ENCODE measurements around the gene IMPG1.

The IMPG1 gene

DNA sequence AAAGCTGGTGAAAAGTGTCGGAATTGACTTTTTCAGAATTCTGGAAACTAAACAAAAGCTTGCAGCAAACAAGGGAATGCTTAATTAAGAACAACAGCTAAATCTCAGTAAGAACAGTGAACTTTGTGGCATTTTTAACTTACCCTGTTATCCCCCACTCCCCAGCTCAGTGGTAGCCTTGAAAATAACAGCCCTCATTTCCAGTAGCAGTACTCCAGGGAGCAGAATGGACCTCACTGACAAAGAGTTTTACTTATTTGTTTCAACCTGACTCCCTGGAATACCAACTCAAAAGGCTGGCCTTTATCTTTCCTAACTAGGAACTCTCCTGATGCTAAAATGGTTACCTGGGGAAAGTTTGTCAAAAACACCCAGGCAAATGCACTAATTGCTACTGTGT is 108.9 kb downstream of the IMPG1 start:
- no peak overlapping the region for H4K91ac ChIP-seq (ENCODE audit: low read length)
- H3K4me1 ChIP-seq (ENCODE audit: control insufficient read depth, insufficient read depth, low read depth, low read length): no peaks in the 10 kb centered on the region
- no peak overlapping the region for H2AFZ ChIP-seq (ENCODE audit: low read depth, low read length)
- no peaks in the 10 kb centered on the region for H3K79me1 ChIP-seq (replicated peaks; ENCODE audit: low read length, poor library complexity, severe bottlenecking)
- H2BK15ac ChIP-seq (ENCODE audit: low read depth, poor library complexity, severe bottlenecking): no peak overlapping the region
- no peak overlapping the region for H4K8ac ChIP-seq (ENCODE audit: low read length)
- WGBS: 100% methylated on average over 1 of the region's 1 CpG
- no peak overlapping the region for H3K4me3 ChIP-seq (ENCODE audit: insufficient read depth in 1 of 2, low read depth in 1 of 2, low read length in 2 of 2)
- no peak overlapping the region for H3K27ac ChIP-seq (ENCODE audit: low read length, poor library complexity, severe bottlenecking)
- no peak overlapping the region for H2BK120ac ChIP-seq (ENCODE audit: low read depth, low read length)
- H3K27me3 ChIP-seq (ENCODE audit: control insufficient read depth in 1 of 2, insufficient read depth in 1 of 2, low read length in 2 of 2): no peaks in the 10 kb centered on the region
- H3K4ac ChIP-seq (ENCODE audit: low read depth in 1 of 2, low read length in 2 of 2): no peak overlapping the region
- no peak overlapping the region for H2BK12ac ChIP-seq (ENCODE audit: low read length in 2 of 2)
- H3K9ac ChIP-seq (ENCODE audit: low read length): no peak overlapping the region
- H3K4me2 ChIP-seq (ENCODE audit: low read length, poor library complexity, severe bottlenecking): no peak overlapping the region
- no peak overlapping the region for H3K23ac ChIP-seq (ENCODE audit: low read length in 2 of 2)
- peaks cover 2% of the 10 kb centered on the region for H3K9me3 ChIP-seq (ENCODE audit: control insufficient read depth, low read length)
- no peaks in the 10 kb centered on the region for H3K36me3 ChIP-seq (ENCODE audit: control insufficient read depth in 1 of 2, insufficient read depth in 2 of 2, low read depth in 1 of 2, low read length in 2 of 2)
- DNase-seq: no peak
- no peak overlapping the region for H2BK5ac ChIP-seq (ENCODE audit: low read depth, low read length, poor library complexity, severe bottlenecking)
- H3K18ac ChIP-seq (ENCODE audit: low read depth in 1 of 2, low read length in 2 of 2): no peak overlapping the region
- H2AK5ac ChIP-seq (ENCODE audit: low read length, severe bottlenecking): no peak overlapping the region
- H3K14ac ChIP-seq (ENCODE audit: low read length in 2 of 2): no peak overlapping the region

DNA sequence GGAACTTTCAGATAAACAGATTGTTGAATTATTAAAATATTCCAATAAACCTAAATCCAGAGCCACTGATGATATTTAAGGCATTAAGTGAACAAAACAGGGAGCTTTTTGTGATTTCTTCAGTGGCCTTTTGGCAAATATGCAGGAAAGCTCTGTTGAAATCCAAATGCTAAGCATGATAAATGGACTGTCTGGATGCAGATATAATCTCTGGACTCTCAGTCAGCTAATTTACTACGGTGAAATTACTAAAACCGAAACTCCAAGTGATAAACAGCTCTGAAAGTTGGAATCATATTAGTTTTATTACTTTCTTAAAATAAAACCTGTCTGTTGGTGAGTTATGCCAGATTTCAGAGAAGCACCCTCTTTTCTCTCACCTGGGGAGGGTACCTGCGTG is 120.3 kb downstream of the IMPG1 start:
- Histone ChIP-seq H4K91ac (ENCODE audit: low read length) (no peak overlapping the region), H3K79me1 (replicated peaks; ENCODE audit: low read length, poor library complexity, severe bottlenecking) (no peaks in the 10 kb centered on the region), H3K9me3 (ENCODE audit: control insufficient read depth, low read length) (no peaks in the 10 kb centered on the region), H2AK5ac (ENCODE audit: low read length, severe bottlenecking) (no peak overlapping the region), H3K4me2 (ENCODE audit: low read length, poor library complexity, severe bottlenecking) (no peak overlapping the region), H3K27ac (ENCODE audit: low read length, poor library complexity, severe bottlenecking) (no peak overlapping the region), H3K4ac (ENCODE audit: low read depth in 1 of 2, low read length in 2 of 2) (no peak overlapping the region), H2BK5ac (ENCODE audit: low read depth, low read length, poor library complexity, severe bottlenecking) (no peak overlapping the region), H3K9ac (ENCODE audit: low read length) (no peak overlapping the region), H3K14ac (ENCODE audit: low read length in 2 of 2) (no peak overlapping the region), H3K36me3 (ENCODE audit: control insufficient read depth in 1 of 2, insufficient read depth in 2 of 2, low read depth in 1 of 2, low read length in 2 of 2) (no peaks in the 10 kb centered on the region), H3K18ac (ENCODE audit: low read depth in 1 of 2, low read length in 2 of 2) (no peak overlapping the region), H2BK12ac (ENCODE audit: low read length in 2 of 2) (no peak overlapping the region), H3K4me3 (ENCODE audit: insufficient read depth in 1 of 2, low read depth in 1 of 2, low read length in 2 of 2) (no peak overlapping the region), H3K23ac (ENCODE audit: low read length in 2 of 2) (no peak overlapping the region), H2BK120ac (ENCODE audit: low read depth, low read length) (no peak overlapping the region), H4K8ac (ENCODE audit: low read length) (no peak overlapping the region), H2AFZ (ENCODE audit: low read depth, low read length) (no peak overlapping the region), H2BK15ac (ENCODE audit: low read depth, poor library complexity, severe bottlenecking) (no peak overlapping the region), H3K27me3 (ENCODE audit: control insufficient read depth in 1 of 2, insufficient read depth in 1 of 2, low read length in 2 of 2) (peaks cover 0 to 11% of the 10 kb centered on the region in 2 experiments), H3K4me1 (ENCODE audit: control insufficient read depth, insufficient read depth, low read depth, low read length) (no peaks in the 10 kb centered on the region)
- no peak for DNase-seq
- 55% methylated on average over 2 of the region's 3 CpGs for WGBS

DNA sequence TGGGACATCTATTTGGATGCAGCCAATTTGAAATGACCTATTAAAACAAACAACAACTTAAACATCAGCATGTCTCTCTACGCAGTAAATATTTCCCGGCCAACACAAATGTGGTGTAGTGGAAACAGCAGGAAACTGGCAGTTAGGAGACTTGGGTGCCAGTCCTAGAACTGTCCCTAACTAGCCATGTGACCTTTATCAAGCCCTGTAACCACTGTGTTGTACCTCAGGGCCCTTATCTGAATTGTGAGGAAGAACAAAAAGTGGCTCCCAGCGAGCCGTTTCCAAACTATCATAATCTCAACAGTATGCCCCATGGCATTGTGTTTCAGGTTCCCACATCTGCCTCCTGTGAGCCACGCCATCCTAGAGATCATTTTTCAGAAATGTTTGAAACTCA is 124.5 kb downstream of the IMPG1 start:
- Histone ChIP-seq H3K9me3 (ENCODE audit: control insufficient read depth, low read length) (no peaks in the 10 kb centered on the region), H2BK15ac (ENCODE audit: low read depth, poor library complexity, severe bottlenecking) (no peak overlapping the region), H3K27ac (ENCODE audit: low read length, poor library complexity, severe bottlenecking) (no peak overlapping the region), H3K14ac (ENCODE audit: low read length in 2 of 2) (no peak overlapping the region), H3K18ac (ENCODE audit: low read depth in 1 of 2, low read length in 2 of 2) (no peak overlapping the region), H3K23ac (ENCODE audit: low read length in 2 of 2) (no peak overlapping the region), H3K4me2 (ENCODE audit: low read length, poor library complexity, severe bottlenecking) (no peak overlapping the region), H2BK12ac (ENCODE audit: low read length in 2 of 2) (no peak overlapping the region), H3K4me3 (ENCODE audit: insufficient read depth in 1 of 2, low read depth in 1 of 2, low read length in 2 of 2) (no peak overlapping the region), H2AK5ac (ENCODE audit: low read length, severe bottlenecking) (no peak overlapping the region), H2BK5ac (ENCODE audit: low read depth, low read length, poor library complexity, severe bottlenecking) (no peak overlapping the region), H3K27me3 (ENCODE audit: control insufficient read depth in 1 of 2, insufficient read depth in 1 of 2, low read length in 2 of 2) (peaks cover 10 to 15% of the 10 kb centered on the region in 2 experiments), H3K9ac (ENCODE audit: low read length) (no peak overlapping the region), H3K79me1 (replicated peaks; ENCODE audit: low read length, poor library complexity, severe bottlenecking) (no peaks in the 10 kb centered on the region), H2AFZ (ENCODE audit: low read depth, low read length) (no peak overlapping the region), H4K8ac (ENCODE audit: low read length) (no peak overlapping the region), H2BK120ac (ENCODE audit: low read depth, low read length) (no peak overlapping the region), H3K4ac (ENCODE audit: low read depth in 1 of 2, low read length in 2 of 2) (no peak overlapping the region), H4K91ac (ENCODE audit: low read length) (no peak overlapping the region), H3K4me1 (ENCODE audit: control insufficient read depth, insufficient read depth, low read depth, low read length) (no peaks in the 10 kb centered on the region), H3K36me3 (ENCODE audit: control insufficient read depth in 1 of 2, insufficient read depth in 2 of 2, low read depth in 1 of 2, low read length in 2 of 2) (no peaks in the 10 kb centered on the region)
- WGBS: 91% methylated on average over 5 of the region's 5 CpGs
- DNase-seq: no peak

DNA sequence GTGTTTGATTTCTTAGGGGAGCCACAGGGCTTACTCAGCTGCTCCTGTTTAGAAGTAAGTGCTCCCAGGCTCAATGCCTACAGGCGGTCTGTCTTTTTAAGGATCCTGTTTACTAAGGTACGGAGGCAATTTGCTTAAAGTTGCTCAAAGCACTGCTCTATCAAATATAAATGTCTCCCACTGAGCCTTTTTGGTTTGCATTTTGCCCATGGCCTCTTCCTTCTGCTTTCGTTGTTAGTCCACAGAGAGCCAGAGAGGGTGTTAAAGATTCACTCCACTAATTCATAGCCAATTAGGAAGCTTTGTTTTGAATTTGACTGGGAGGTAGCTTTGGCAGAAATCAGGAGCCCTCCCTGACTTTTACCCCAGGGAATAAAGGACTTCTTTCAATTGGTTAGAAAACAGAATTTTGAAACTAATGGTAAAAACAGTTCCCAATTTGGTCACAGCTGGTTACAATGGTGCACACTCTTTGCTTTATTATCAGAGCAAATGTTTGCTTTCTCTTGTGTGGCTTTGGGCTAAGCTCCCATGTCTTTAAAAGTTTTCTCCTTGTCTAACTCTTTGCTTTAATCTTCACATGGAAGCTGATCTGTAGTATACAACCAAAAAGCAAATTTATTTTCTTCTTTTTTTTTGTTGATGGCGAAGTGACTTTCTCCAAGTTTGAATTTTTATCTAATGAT is 126.2 kb downstream of the IMPG1 start:
- no peak overlapping the region for H3K4me2 ChIP-seq (ENCODE audit: low read length, poor library complexity, severe bottlenecking)
- no peak overlapping the region for H2BK15ac ChIP-seq (ENCODE audit: low read depth, poor library complexity, severe bottlenecking)
- no peak overlapping the region for H3K18ac ChIP-seq (ENCODE audit: low read depth in 1 of 2, low read length in 2 of 2)
- no peaks in the 10 kb centered on the region for H3K9me3 ChIP-seq (ENCODE audit: control insufficient read depth, low read length)
- H2AFZ ChIP-seq (ENCODE audit: low read depth, low read length): no peak overlapping the region
- H3K79me1 ChIP-seq (replicated peaks; ENCODE audit: low read length, poor library complexity, severe bottlenecking): no peaks in the 10 kb centered on the region
- H3K4me1 ChIP-seq (ENCODE audit: control insufficient read depth, insufficient read depth, low read depth, low read length): no peaks in the 10 kb centered on the region
- 55% methylated on average over 3 of the region's 4 CpGs for WGBS
- H2BK12ac ChIP-seq (ENCODE audit: low read length in 2 of 2): no peak overlapping the region
- peaks cover 10 to 15% of the 10 kb centered on the region in 2 experiments for H3K27me3 ChIP-seq (ENCODE audit: control insufficient read depth in 1 of 2, insufficient read depth in 1 of 2, low read length in 2 of 2)
- no peak overlapping the region for H2BK5ac ChIP-seq (ENCODE audit: low read depth, low read length, poor library complexity, severe bottlenecking)
- H4K91ac ChIP-seq (ENCODE audit: low read length): no peak overlapping the region
- no peak overlapping the region for H2AK5ac ChIP-seq (ENCODE audit: low read length, severe bottlenecking)
- H3K4ac ChIP-seq (ENCODE audit: low read depth in 1 of 2, low read length in 2 of 2): no peak overlapping the region
- DNase-seq: no peak
- H3K23ac ChIP-seq (ENCODE audit: low read length in 2 of 2): no peak overlapping the region
- no peaks in the 10 kb centered on the region for H3K36me3 ChIP-seq (ENCODE audit: control insufficient read depth in 1 of 2, insufficient read depth in 2 of 2, low read depth in 1 of 2, low read length in 2 of 2)
- no peak overlapping the region for H4K8ac ChIP-seq (ENCODE audit: low read length)
- H3K27ac ChIP-seq (ENCODE audit: low read length, poor library complexity, severe bottlenecking): no peak overlapping the region
- H3K9ac ChIP-seq (ENCODE audit: low read length): no peak overlapping the region
- H3K4me3 ChIP-seq (ENCODE audit: insufficient read depth in 1 of 2, low read depth in 1 of 2, low read length in 2 of 2): no peak overlapping the region
- no peak overlapping the region for H2BK120ac ChIP-seq (ENCODE audit: low read depth, low read length)
- H3K14ac ChIP-seq (ENCODE audit: low read length in 2 of 2): no peak overlapping the region

Data from mesenchymal stem cell (in vitro differentiated cells and primary cell).